SH-SY5Y (cell line): ENCODE measurements around the gene PSMD6.

ENCODE experiments used
- GATA2 ChIP-seq: IDR thresholded peaks from 2 replicates; pipeline ENCODE4 v1.6.1; 2011; ENCODE audit warnings: mild to moderate bottlenecking, low read depth, low read length
- GATA3 ChIP-seq: IDR thresholded peaks from 2 replicates; pipeline ENCODE4 v1.6.1; 2011; ENCODE audit warnings: low read depth, mild to moderate bottlenecking, low read length, moderate library complexity

The PSMD6 gene

DNA sequence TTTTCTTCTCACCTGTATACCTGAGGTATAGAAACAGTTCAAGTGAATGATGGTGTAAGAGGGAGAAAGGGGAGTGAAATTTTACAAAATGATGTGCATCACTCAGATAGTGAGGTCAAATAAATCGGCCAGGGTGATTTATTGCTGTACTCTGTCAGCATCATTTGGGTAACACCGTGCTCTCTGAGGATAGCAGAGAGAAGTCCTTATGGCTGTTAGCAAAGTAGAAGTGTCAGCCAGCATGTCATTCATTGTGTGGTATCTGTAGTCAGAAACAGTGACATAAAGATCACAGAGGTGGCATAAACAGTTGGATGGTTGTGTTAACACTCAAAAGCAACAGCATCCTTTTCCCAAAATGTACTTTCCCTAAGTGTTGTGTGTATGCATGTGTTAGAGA is 53.4 kb downstream of the PSMD6 start:
- TF ChIP-seq GATA2 (no peak), GATA3 (no peak)

DNA sequence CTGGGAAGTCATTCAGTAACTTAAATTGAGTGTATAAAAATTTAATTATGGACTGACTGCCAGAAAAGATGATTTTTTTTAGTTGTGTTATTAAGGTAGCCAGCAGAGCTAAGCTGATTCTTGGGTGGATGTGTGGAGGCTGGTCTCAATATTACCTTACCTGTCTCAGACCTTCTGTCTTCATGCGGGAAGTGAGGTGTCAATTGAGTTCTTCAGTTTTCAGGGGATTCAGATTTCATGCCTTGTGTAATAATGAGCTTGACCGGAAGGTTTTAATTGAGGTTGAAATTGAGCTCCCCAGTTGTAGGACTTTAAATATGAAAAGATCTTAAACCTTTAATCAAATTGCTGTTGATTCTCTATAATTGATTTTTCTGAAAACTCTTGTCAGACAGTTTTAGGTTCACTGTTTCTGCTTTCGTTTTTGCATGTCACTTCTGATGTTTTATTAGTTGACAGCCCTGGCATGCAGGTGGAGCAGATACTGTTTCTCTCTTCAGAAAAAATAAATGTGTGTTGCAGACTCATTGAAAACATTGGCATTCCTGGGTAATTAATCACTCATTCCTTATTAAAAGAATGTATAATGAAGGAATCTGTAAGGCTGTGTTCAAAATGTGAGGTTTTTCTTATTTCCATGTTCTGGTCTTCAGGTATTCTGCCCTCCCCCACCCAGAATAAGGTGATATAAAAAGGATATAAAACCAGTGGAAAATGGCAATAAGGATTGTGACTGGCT is 54.5 kb downstream of the PSMD6 start:
- TF ChIP-seq GATA3 (no peak), GATA2 (no peak)

GRCh38 chr3:63967675-63968611 is 55.4 kb downstream of the PSMD6 start:
- TF ChIP-seq GATA2 = no peak
- no peak for TF ChIP-seq GATA3

GRCh38 chr3:63966871-63967270 is 56.4 kb downstream of the PSMD6 start:
- no peak for TF ChIP-seq GATA2
- TF ChIP-seq GATA3 = no peak

- TF ChIP-seq GATA2 (no peak), GATA3 (no peak)
Measured at GRCh38 chr3:63966007-63966406, 57.3 kb downstream of the PSMD6 start.

GRCh38 chr3:63964681-63965485 is 58.4 kb downstream of the PSMD6 start:
- TF ChIP-seq GATA3 (no peak), GATA2 (peak; percentile 16; the same call in 1 of the 2 replicates)

GRCh38 chr3:63963496-63963895 is 59.8 kb downstream of the PSMD6 start:
- TF ChIP-seq GATA2 = no peak
- no peak for TF ChIP-seq GATA3

GRCh38 chr3:63961891-63962290 is 61.4 kb downstream of the PSMD6 start:
- TF ChIP-seq GATA3 (no peak), GATA2 (no peak)
